ENCODE measurements around the gene FIGN. TPM values are rescaled to one million over a fixed set of nuclear protein-coding genes. Genes with fewer than 3 reads are reported as not detected.

The FIGN gene
- total RNA-seq, 4 donors from 2014 or later: 1.8 to 3.1 (median 2.8) TPM

DNA sequence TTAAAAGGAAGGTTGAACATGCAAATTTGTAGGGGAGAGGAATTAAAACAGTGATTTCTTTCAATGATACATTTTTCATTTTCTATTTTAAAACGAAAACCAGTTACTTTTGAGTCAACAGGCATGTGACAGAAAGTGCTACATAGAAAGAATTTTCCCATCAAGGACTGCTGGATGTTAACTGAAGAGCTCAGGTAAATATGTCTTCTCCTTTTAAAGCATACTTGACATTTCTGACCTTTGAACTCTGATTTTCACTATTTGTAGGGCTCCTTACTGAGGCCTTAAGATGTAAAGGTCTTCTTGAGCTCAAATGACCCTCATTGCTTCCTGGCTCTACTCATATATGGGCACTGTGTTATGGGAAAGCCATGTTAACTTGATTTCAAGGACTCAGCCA lies 32.4 kb downstream of the FIGN start:
- no peak overlapping the region for H3K4me3 ChIP-seq (replicated peaks in 1 of 3)
- WGBS, 2 donors: 85 to 88% methylated on average over 1 of the region's 1 CpG
- H3K27ac ChIP-seq: no peak overlapping the region
- no peaks in the 10 kb centered on the region for H3K4me1 ChIP-seq
- H3K9me3 ChIP-seq: no peaks in the 10 kb centered on the region
- DNase-seq: no peak
- no peak for TF ChIP-seq POLR2A (IDR thresholded peaks at IDR 0.05)
- TF ChIP-seq, protein P1, sequence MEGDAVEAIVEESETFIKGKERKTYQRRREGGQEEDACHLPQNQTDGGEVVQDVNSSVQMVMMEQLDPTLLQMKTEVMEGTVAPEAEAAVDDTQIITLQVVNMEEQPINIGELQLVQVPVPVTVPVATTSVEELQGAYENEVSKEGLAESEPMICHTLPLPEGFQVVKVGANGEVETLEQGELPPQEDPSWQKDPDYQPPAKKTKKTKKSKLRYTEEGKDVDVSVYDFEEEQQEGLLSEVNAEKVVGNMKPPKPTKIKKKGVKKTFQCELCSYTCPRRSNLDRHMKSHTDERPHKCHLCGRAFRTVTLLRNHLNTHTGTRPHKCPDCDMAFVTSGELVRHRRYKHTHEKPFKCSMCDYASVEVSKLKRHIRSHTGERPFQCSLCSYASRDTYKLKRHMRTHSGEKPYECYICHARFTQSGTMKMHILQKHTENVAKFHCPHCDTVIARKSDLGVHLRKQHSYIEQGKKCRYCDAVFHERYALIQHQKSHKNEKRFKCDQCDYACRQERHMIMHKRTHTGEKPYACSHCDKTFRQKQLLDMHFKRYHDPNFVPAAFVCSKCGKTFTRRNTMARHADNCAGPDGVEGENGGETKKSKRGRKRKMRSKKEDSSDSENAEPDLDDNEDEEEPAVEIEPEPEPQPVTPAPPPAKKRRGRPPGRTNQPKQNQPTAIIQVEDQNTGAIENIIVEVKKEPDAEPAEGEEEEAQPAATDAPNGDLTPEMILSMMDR (IDR thresholded peaks at IDR 0.05): no peak
- intact Hi-C loops (cut with DNase I): no loop called here
- H3K36me3 ChIP-seq: no peaks in the 10 kb centered on the region
- no peaks in the 10 kb centered on the region for H3K27me3 ChIP-seq

DNA sequence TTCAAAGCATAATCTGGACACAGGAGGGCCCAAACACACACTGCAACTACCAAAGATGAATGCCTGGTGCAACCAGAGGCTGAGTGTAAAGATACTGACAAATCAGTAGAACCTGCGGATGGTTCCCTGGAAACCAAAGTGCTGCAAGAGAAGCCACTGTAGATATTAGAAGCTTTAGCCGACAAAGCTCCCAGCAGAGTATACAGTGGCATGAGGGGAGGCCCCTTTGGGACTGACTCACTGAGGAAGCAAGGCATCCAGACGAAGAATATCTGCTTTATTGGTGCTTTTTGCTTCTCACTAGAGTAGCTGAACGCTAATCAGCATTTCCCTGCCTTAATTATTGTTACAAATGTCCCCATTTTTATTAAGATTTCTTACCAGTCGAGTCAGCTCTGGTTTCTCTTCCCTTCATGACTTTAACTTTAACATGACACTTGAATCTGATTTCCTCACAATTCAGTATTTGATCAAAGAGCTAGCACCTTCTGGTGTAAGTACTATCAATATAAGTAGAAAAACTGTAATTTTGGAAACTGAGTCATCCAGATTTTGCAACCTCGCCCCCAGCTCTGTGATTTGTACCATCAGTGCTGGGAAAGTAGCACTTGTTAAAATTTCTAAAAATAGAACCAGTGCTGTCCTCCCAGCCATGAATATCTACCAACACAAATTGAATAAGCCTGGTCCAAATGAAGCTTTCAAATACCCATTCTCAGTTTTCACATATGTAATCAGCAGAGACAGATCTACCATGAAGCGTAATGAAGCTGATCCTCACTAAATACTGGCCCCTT lies 34.2 kb downstream of the FIGN start:
- no peaks in the 10 kb centered on the region for H3K27me3 ChIP-seq
- H3K4me1 ChIP-seq: no peaks in the 10 kb centered on the region
- no peak for DNase-seq
- 76 to 82% methylated on average over 7 of the region's 7 CpGs for WGBS, 2 donors
- intact Hi-C loops (cut with DNase I): no loop called here
- H3K4me3 ChIP-seq (replicated peaks in 1 of 3): no peak overlapping the region
- H3K36me3 ChIP-seq: no peaks in the 10 kb centered on the region
- no peaks in the 10 kb centered on the region for H3K9me3 ChIP-seq
- TF ChIP-seq, protein P1 (IDR thresholded peaks at IDR 0.05): no peak
- TF ChIP-seq POLR2A (IDR thresholded peaks at IDR 0.05): no peak
- no peak overlapping the region for H3K27ac ChIP-seq

DNA sequence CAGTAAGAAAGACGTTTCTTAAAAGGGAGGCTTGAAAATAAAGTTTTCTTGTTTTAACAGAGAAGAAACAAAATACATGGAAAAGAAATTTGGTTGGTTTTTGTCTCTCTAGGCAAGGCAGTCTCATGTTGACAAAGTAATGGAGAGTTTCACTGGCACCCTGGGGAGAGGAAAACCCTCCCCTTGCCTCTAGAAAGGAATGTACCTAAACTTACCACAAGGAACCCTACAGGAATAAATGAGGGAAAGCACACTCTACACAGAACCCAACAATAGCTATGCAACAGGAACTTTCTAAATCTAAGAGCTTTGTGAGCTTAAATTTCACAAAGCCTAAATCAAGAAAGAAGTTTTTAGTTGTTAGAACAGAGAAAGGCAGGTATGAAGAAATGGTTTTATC lies 37.0 kb downstream of the FIGN start:
- Histone ChIP-seq H3K4me1 (no peaks in the 10 kb centered on the region), H3K27ac (no peak overlapping the region), H3K36me3 (no peaks in the 10 kb centered on the region), H3K9me3 (no peaks in the 10 kb centered on the region), H3K27me3 (no peaks in the 10 kb centered on the region), H3K4me3 (replicated peaks in 1 of 3) (no peak overlapping the region)
- 72 to 84% methylated on average over 1 of the region's 1 CpG for WGBS, 2 donors
- TF ChIP-seq, protein P1 (IDR thresholded peaks at IDR 0.05): no peak
- TF ChIP-seq POLR2A (IDR thresholded peaks at IDR 0.05): no peak
- DNase-seq: no peak
- intact Hi-C loops (cut with DNase I): no loop called here

DNA sequence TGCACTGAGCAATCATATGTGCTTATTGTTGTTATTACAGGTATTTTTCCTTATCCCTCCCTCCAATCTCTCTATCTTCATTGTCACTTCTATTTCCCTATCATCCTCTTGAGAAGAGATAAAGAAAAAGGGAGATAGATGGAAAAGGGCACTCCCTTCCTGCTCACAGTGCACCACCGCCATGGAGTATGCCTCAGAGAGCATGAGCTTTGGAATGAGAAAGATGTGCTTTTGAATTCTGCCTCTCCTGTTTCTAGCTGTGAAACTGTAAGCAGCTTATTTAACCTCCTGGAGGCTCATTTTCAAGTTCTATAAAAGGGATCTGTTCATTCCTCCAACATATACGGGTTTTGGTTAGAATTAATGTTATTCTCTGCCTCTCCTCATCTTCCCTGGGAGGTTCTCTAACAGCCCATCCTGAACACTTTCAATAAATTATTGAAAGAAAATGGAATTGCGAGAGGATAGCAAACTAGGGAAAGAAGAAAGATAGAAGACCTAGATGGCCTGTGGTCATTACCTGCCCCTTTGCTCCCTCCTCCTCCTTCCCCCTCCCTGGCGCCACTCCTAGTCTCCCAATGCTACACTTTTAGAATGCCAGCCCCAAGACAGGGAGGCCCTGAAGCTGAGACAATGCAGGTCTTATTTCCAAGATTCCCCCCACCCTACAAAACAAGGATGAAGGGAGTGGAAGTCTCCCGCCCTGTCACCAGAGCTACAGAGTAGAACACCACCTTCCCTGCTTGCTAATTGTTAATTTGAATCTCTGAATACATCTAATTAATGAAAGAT lies 37.8 kb downstream of the FIGN start:
- H3K4me1 ChIP-seq: no peaks in the 10 kb centered on the region
- H3K36me3 ChIP-seq: no peaks in the 10 kb centered on the region
- intact Hi-C loops (cut with DNase I): no loop called here
- H3K9me3 ChIP-seq: no peaks in the 10 kb centered on the region
- TF ChIP-seq POLR2A (IDR thresholded peaks at IDR 0.05): no peak
- TF ChIP-seq, protein P1 (IDR thresholded peaks at IDR 0.05): no peak
- no peak overlapping the region for H3K4me3 ChIP-seq (replicated peaks in 1 of 3)
- WGBS, 2 donors: 91 to 92% methylated on average over 5 of the region's 5 CpGs
- no peak for DNase-seq
- no peaks in the 10 kb centered on the region for H3K27me3 ChIP-seq
- H3K27ac ChIP-seq: no peak overlapping the region

DNA sequence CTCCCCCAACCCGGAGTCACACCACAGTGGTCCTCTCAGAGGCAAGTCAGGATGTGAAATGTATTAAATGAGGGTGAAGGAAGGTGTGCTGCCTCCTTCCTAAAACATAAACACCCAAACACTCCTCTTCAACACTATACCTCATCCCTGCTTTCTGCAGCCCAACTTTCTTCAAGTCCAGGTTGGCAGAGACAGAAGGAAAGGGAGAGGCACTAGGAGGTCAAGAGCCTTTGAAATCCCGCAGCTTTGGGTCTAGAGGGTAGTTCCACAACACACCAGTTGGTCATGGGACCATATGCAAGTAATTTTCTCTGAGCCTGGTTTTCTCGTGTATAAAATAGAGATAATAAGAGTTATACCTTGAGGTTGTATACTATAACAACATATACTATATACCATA lies 38.4 kb downstream of the FIGN start:
- no peaks in the 10 kb centered on the region for H3K36me3 ChIP-seq
- DNase-seq: no peak
- no peak for TF ChIP-seq POLR2A (IDR thresholded peaks at IDR 0.05)
- TF ChIP-seq, protein P1 (IDR thresholded peaks at IDR 0.05): no peak
- no peak overlapping the region for H3K4me3 ChIP-seq (replicated peaks in 1 of 3)
- WGBS, 2 donors: 61 to 66% methylated on average over 3 of the region's 3 CpGs
- H3K27me3 ChIP-seq: no peaks in the 10 kb centered on the region
- intact Hi-C loops (cut with DNase I): no loop called here
- no peaks in the 10 kb centered on the region for H3K4me1 ChIP-seq
- no peak overlapping the region for H3K27ac ChIP-seq
- H3K9me3 ChIP-seq: no peaks in the 10 kb centered on the region
